ENCODE results near the gene PLA2G3. TPM values are rescaled to one million over a fixed set of nuclear protein-coding genes. Genes with fewer than 3 reads are reported as not detected.
"Not testable (repeated sequence)": the region's sequence is repeated elsewhere in the genome, so short reads cannot be mapped to it uniquely, and the experiment has no call there.

PLA2G3 gene
- total RNA-seq, 1 experiment from 2014 or later, result not detected

- no peak for DNase-seq (ENCODE audit: low spot score)
Observed at GRCh38 chr22:31100762-31101525, 39.4 kb downstream of the PLA2G3 start.

DNA sequence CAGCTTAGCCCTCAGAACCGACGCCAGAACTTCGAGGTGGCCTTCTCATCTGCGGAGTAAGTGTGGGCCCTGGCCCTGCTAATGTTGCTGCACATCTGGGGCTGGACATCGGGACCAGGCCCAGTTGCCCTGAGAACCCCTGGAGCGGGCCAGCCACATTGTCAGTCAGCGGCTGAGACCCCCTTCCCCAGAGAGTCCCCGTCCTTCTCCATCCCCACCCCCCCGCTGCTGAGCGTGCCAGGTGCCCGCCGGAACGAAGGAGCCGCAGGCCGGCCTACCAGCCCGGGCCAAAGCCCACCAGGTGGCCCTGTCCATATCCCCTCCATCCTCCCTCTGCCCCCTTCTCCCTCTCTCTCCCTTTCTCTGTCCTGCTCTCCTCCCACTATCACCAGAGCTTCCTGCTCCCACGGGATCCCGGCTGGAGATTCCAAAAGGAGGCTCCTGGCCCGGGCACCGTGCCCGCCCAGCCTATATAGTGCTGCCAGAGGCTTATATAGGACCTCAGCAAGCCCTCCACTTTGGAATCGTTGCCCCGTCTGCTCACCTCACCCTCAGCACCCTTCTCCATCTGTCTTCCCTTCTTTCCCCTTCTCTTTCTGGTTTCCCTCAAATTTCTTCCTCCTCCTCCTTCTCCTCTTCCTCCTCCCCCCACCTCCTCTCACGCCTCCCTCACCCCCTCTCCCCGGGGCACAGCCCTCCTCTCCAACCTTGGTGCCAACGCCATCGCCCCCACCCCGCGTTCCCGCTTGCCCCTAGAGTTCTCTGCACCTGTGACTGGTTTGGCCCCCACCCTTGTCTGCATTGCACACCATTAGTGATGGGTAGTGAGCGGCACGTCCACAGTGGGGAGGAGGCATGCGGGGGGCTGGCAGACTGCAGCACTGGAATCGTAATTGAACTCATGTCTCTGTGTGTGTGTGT is 40.2 kb downstream of the PLA2G3 start:
- no peak for DNase-seq (ENCODE audit: low spot score)

GRCh38 chr22:31099386-31099785 is 40.9 kb downstream of the PLA2G3 start:
- DNase-seq (ENCODE audit: low spot score), result no peak

GRCh38 chr22:31098632-31099110 is 41.6 kb downstream of the PLA2G3 start:
- DNase-seq (ENCODE audit: low spot score), result no peak

DNA sequence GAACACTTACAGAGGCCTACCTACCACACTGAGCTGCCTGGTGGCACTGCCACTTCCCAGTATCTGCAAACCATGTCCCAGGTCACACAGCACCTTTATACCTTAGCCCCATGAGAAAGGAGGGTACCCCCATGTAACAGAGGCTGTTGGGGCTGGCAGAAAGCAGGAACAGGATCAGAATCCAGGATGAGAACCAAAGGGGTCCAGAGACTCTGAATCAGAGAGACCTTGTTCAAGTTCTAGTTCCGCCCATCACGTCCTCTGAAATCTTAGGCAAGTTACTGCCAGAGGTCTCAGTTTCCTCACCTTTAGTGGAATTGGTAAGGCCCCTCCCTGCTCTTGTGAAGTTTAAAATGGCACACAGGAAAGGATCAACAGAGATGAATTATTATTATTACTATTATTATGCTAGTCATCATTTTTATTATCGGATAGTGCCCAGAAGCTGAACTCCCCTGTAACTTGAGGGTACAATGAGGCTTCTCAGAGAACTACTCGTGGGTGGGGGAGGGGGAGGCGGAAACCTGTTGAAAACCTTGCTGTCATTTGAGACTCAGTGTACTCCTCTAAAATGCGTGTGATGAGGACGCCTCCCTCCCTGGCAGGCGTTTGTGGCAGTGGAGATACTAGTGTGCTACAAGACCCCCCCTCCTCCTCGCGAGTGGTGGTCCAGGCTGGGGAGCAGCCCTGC is 42.2 kb downstream of the PLA2G3 start:
- no peak for DNase-seq (ENCODE audit: low spot score)

DNA sequence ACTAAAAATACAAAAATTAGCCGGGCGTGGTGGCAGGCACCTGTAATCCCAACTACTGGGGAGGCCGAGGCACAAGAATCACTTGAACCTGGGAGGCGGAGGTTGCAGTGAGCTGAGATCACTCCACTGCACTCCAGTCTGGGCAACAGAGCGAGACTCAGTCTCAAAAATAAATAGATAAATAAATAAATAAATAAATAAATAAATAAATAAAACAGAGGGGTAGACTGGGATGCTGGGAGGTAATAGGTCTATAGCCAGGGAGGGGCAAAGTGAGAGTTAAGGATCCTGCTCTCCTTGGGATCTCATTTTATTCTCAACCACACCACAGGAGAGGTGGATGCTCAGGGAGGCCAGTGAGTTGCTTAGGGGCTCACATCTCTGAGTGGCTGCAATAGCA is 42.8 kb downstream of the PLA2G3 start:
- not testable (repeated sequence) for DNase-seq (ENCODE audit: low spot score)

DNA sequence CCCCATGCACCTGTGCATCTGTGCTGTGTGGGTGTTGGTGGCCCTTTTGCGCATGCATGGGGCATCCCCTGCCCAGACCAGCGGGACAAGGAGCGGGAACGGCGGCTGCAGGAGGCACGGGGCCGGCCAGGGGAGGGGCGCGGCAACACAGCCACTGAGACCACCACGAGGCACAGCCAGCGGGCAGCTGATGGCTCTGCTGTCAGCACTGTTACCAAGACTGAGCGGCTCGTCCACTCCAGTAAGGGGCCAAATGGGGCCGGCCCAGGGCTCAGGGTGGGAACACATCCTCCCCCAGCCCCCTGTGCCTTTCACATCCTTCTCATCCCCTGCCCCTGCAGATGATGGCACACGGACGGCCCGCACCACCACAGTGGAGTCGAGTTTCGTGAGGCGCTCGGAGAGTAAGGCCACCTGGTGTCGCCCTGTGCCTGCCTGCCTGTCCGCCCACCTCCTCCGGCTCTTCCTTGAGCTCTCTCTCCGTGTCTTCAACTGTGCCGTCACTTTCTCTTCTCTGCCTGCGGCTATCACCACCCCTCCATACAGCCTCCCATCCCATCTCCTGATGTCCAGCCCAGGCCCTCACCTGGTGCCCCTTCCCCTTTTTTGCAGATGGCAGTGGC is 43.5 kb downstream of the PLA2G3 start:
- no peak for DNase-seq (ENCODE audit: low spot score)

- no peak for DNase-seq (ENCODE audit: low spot score)
Observed at GRCh38 chr22:31095637-31096249, 44.6 kb downstream of the PLA2G3 start.

DNA sequence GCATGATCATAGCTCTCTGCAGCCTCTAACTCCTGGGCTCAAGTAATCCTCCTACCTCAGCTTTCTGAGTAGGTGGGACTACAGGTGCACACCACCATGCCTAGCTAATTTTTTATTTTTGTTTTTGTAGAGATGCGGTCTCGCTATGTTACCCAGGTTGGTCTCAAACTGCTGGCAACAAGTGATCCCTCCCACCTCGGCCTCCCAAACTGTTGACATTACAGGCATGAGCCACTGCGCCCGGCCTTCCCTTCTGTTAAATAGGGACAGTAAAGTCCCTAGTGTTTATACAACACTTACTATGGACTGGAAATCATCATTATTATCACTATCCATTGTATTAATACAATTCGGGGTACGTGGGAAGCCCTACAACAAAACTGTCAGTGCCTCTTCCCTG is 45.6 kb downstream of the PLA2G3 start:
- no peak for DNase-seq (ENCODE audit: low spot score)

GRCh38 chr22:31094021-31094551 is 46.2 kb downstream of the PLA2G3 start:
- no peak for DNase-seq (ENCODE audit: low spot score)

GRCh38 chr22:31093086-31093850 is 47.0 kb downstream of the PLA2G3 start:
- DNase-seq (ENCODE audit: low spot score), result no peak

DNA sequence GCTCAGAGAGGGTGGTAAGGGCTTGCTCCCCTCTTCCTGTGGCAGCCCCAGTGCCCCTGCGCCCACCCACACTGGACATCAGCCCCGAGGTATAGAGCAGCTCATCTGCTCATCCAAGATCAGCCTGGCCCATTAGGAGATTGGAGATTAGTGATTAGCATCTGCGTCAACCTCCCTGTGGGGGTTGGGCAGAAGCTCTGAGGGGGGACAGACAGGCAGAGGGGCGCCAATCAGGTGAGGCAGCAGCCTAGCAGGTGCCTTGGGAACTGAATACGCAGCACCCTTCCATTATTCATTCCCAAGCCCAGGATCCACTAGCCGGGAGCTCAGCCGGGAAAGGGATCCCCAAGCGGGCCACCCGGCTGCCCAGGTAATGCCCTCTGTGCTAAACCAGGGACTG is 48.1 kb downstream of the PLA2G3 start:
- DNase-seq (ENCODE audit: low spot score), result no peak

- DNase-seq (ENCODE audit: low spot score), result no peak
Observed at GRCh38 chr22:31091106-31091975, 49.0 kb downstream of the PLA2G3 start.

DNA sequence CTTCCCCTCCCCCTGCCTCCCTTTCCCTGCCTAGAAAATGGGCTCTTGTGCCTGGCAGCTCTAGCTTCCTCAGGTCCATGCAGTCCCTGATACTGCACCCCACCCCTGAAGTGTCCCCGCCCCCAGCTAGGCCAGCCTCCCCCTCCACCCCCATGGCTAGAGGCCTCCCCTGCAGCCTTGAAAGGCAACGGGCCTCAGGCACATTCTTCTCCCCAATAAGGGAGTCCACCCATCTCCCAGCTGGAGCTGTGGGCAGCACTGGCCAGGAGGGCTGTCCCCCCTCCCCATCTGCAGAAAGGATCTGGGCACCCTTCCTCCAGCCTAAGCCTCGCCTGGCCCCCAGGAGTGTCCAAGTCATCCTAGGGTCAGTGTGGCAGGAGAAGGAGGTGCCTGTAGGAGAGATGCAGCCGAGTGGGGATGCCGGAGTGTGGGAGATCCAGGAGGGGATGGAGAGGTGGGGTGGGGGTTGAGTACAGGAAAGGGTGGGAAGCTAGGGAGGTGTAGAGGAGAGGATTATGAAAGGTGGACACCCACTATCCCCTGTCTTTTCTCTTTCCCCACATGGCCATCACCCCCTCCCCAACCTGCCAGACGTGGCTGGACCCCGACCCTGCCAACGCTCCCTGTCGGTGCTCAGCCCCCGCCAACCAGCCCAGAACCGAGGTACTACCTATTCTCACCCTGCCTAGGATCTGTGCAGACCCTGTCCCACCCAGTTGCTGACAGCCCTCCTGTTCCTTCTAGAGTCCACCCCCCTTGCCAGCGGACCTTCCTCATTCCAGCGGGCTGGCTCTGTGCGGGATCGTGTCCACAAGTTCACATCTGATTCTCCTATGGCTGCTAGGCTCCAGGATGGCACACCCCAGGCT is 49.9 kb downstream of the PLA2G3 start:
- DNase-seq (ENCODE audit: low spot score), result no peak

DNA sequence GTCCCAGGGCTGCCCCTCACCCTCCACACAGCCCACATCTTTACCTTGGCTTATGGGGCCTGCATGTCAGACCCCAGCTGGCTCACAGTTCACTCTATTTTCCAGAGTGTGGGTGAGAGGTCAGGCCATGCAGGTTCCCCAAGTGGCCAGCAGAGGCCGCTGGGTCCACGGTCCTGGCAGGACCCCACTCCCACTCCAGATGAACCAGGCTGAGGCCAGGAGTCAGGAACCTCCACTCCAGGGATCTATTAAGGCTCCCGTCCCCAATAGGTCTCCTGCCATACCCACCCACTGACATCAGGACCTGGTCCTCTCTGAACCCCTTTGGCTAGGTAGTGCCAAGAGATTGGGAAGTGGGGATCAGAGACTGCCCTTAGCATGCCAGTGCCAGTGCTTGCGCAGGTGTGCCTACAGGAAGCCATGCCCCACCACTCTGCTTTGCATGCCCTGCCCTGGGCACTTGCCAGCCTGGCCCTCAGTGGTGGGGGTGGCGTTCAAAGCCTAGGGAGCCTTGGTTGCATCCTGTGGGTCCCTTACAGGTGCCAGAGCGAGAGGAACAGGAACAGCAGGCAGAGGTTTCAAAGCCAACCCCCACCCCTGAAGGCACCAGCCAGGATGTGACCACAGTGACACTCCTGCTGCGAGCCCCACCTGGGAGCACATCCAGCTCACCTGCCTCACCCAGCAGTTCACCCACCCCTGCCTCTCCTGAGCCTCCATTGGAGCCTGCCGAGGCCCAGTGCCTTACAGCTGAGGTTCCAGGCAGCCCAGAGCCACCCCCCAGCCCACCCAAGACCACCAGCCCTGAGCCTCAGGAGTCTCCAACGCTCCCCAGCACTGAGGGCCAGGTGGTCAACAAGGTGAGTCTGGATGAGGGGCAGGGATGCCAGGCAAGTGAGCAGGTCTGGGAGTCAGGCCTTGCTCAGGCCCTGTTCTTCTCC is 50.9 kb downstream of the PLA2G3 start:
- DNase-seq (ENCODE audit: low spot score), result peak; percentile 27

DNA sequence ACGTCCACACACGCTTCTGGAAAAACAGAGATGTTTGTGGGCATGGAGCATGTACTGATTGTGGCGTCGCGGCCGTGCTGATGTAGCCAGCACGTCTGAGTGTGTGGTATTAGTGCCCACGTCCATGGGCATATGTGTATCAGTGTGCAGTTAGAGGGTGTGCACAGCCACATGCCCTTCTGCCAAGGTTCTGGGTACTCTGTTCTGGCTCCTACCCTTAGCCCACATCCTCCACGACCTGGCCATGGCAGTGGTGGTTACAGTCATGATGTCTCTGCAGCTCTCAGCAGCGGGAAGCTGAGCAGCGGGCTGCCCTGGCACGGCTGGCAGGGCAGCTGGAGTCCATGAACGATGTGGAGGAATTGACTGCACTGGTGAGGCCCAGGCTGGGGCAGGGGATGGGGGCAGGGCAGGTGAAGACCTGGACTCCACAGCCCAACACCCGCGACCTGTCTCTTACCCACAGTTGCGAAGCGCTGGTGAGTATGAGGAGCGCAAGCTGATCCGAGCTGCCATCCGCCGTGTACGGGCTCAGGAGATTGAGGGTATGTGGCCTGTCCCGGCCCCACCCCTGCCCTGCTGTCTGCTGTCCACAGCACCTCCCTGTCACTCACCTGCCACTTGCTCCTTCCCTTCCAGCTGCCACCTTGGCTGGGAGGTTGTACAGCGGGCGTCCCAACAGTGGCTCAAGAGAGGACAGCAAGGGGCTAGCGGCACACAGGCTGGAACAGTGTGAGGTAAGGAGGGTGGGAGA is 51.9 kb downstream of the PLA2G3 start:
- no peak for DNase-seq (ENCODE audit: low spot score)
